Neural cell (in vitro differentiated cells): ENCODE results near the gene SSR4.

Experiments
- CTCF ChIP-seq: fragments of 450-650 bp; IDR thresholded peaks from 2 replicates; pipeline ENCODE4 v1.5.1; 2014; ENCODE audit warnings: antibody characterized with exemption, mild to moderate bottlenecking, moderate library complexity; ENCODE audit not compliant: poor library complexity, severe bottlenecking
- EP300 ChIP-seq: fragments of 450-650 bp; conservative IDR thresholded peaks from 2 replicates; pipeline ENCODE4 v1.6.1; 2014; ENCODE audit warnings: antibody characterized with exemption, mild to moderate bottlenecking, moderate library complexity; ENCODE audit not compliant: poor library complexity, severe bottlenecking
- EZH2 ChIP-seq: fragments of 200-600, 300-800 bp; shearing (Covaris generic), sonication (generic); IDR thresholded peaks from 2 replicates; pipeline ENCODE4 v1.6.1; 2014; ENCODE audit warnings: antibody characterized with exemption, low read length, borderline replicate concordance, mild to moderate bottlenecking; ENCODE audit not compliant: insufficient read depth, poor library complexity, severe bottlenecking
- REST ChIP-seq: IDR thresholded peaks from 2 replicates; pipeline ENCODE4 v1.6.1; 2012; ENCODE audit warnings: borderline replicate concordance
- SMC3 ChIP-seq: fragments of 450-650 bp; conservative IDR thresholded peaks from 2 replicates; pipeline ENCODE4 v1.6.1; 2014; ENCODE audit warnings: antibody characterized with exemption, mild to moderate bottlenecking, moderate library complexity; ENCODE audit not compliant: poor library complexity
- TAF1 ChIP-seq: IDR thresholded peaks from 2 replicates; pipeline ENCODE4 v1.6.1; 2012; ENCODE audit warnings: low read depth

- TF ChIP-seq TAF1 = no peak
- no peak for TF ChIP-seq EZH2
- no peak for TF ChIP-seq CTCF
- TF ChIP-seq SMC3 = no peak
- no peak for TF ChIP-seq EP300
- TF ChIP-seq REST = no peak
These were observed 44.2 kb upstream of the SSR4 start for GRCh38 chrX:153750127-153750774.
